GM19395 (cell line): ENCODE data around the gene DGKI.

Source experiments
- ATAC-seq: cut with Tn5 transposase; IDR thresholded peaks from one replicate; pipeline ENCODE4 v1.9.1; 2021; ENCODE audit warnings: mild to moderate bottlenecking, moderate library complexity; ENCODE audit not compliant: unreplicated experiment

The DGKI gene

GRCh38 chr7:137791930-137792329 lies 54.8 kb downstream of the DGKI start:
- no peak for ATAC-seq

- ATAC-seq = no peak
Measured at GRCh38 chr7:137790828-137791227, 55.9 kb downstream of the DGKI start.

GRCh38 chr7:137789215-137789882 lies 57.4 kb downstream of the DGKI start:
- no peak for ATAC-seq

GRCh38 chr7:137787301-137787976 lies 59.3 kb downstream of the DGKI start:
- ATAC-seq = no peak

GRCh38 chr7:137778511-137778910 lies 68.3 kb downstream of the DGKI start:
- ATAC-seq = no peak

GRCh38 chr7:137774793-137775201 lies 72.0 kb downstream of the DGKI start:
- no peak for ATAC-seq

- ATAC-seq = no peak
Measured at GRCh38 chr7:137772748-137773147, 74.0 kb downstream of the DGKI start.

- ATAC-seq = no peak
Measured at GRCh38 chr7:137772316-137772715, 74.5 kb downstream of the DGKI start.

GRCh38 chr7:137771679-137772078 lies 75.1 kb downstream of the DGKI start:
- no peak for ATAC-seq

GRCh38 chr7:137771273-137771672 lies 75.5 kb downstream of the DGKI start:
- no peak for ATAC-seq

- ATAC-seq = no peak
Measured at GRCh38 chr7:137768366-137768765, 78.4 kb downstream of the DGKI start.

- no peak for ATAC-seq
Measured at GRCh38 chr7:137762334-137762733, 84.4 kb downstream of the DGKI start.

GRCh38 chr7:137760111-137760510 lies 86.7 kb downstream of the DGKI start:
- no peak for ATAC-seq

GRCh38 chr7:137757146-137757925 lies 89.4 kb downstream of the DGKI start:
- ATAC-seq = no peak

GRCh38 chr7:137755846-137756651 lies 90.7 kb downstream of the DGKI start:
- ATAC-seq = no peak

- no peak for ATAC-seq
Measured at GRCh38 chr7:137755427-137755826, 91.3 kb downstream of the DGKI start.

GRCh38 chr7:137753948-137754851 lies 92.6 kb downstream of the DGKI start:
- peak; percentile 51 for ATAC-seq

- ATAC-seq = no peak
Measured at GRCh38 chr7:137753575-137753947, 93.2 kb downstream of the DGKI start.

- no peak for ATAC-seq
Measured at GRCh38 chr7:137753067-137753466, 93.7 kb downstream of the DGKI start.

- no peak for ATAC-seq
Measured at GRCh38 chr7:137751361-137752009, 95.3 kb downstream of the DGKI start.
